ENCODE measurements around the gene ODF2L.

The ODF2L gene

GRCh38 chr1:86317926-86318325 is 78.2 kb downstream of the ODF2L start:
- no peak for DNase-seq

GRCh38 chr1:86305731-86306130 is 90.4 kb downstream of the ODF2L start:
- no peak for DNase-seq

- DNase-seq, result no peak
These were observed 93.0 kb downstream of the ODF2L start for GRCh38 chr1:86303041-86303690.

Data from NCI-H1417 treated with DMSO at 0.1 percent for 48 hours (cell line).